ENCODE measurements around the gene MYO1D.

Gene MYO1D

GRCh38 chr17:32763855-32764439, 113.0 kb downstream of the MYO1D start:
- Histone ChIP-seq H3K27me3 (replicated peaks; ENCODE audit: insufficient read depth, low read length) (no peaks in the 10 kb centered on the region), H4K20me1 (ENCODE audit: insufficient read depth, low read length) (no peaks in the 10 kb centered on the region), H3K9me3 (replicated peaks; ENCODE audit: insufficient read depth, low read length) (no peaks in the 10 kb centered on the region), H3K4me2 (ENCODE audit: low read depth, low read length) (no peak overlapping the region), H3K9me2 (replicated peaks; ENCODE audit: insufficient read depth, low read length) (no peaks in the 10 kb centered on the region), H3F3A (ENCODE audit: insufficient read depth, low read length) (no peaks in the 10 kb centered on the region), H3K4me3 (ENCODE audit: low read length) (no peak overlapping the region), H3K36me3 (replicated peaks; ENCODE audit: insufficient read depth, low read length) (no peaks in the 10 kb centered on the region), H3K79me2 (ENCODE audit: low read length) (no peaks in the 10 kb centered on the region), H2AFZ (ENCODE audit: low read length) (no peak overlapping the region), H3K9ac (ENCODE audit: low read length) (no peak overlapping the region), H3K27ac (ENCODE audit: low read length) (no peak overlapping the region), H3K4me1 (ENCODE audit: low read length) (no peaks in the 10 kb centered on the region)
- no peak for DNase-seq
- no peak for TF ChIP-seq EZH2 (optimal IDR thresholded peaks at IDR 0.05; ENCODE audit: low read depth, low read length)
- TF ChIP-seq CTCF (IDR thresholded peaks at IDR 0.05; ENCODE audit: low read length) = no peak
- no peak for TF ChIP-seq EZH2phosphoT487 (IDR thresholded peaks at IDR 0.05; ENCODE audit: low read length)

- TF ChIP-seq EZH2 (optimal IDR thresholded peaks at IDR 0.05; ENCODE audit: low read depth, low read length) (no peak), CTCF (IDR thresholded peaks at IDR 0.05; ENCODE audit: low read length) (no peak), EZH2phosphoT487 (IDR thresholded peaks at IDR 0.05; ENCODE audit: low read length) (no peak)
- H4K20me1 ChIP-seq (ENCODE audit: insufficient read depth, low read length) = no peaks in the 10 kb centered on the region
Measured at GRCh38 chr17:32759476-32759875, 117.4 kb downstream of the MYO1D start.

GRCh38 chr17:32757963-32758362, 119.0 kb downstream of the MYO1D start:
- H3K4me2 ChIP-seq (ENCODE audit: low read depth, low read length) = no peak overlapping the region
- no peak for DNase-seq
- no peaks in the 10 kb centered on the region for H4K20me1 ChIP-seq (ENCODE audit: insufficient read depth, low read length)
- no peaks in the 10 kb centered on the region for H3K27me3 ChIP-seq (replicated peaks; ENCODE audit: insufficient read depth, low read length)
- H3K4me3 ChIP-seq (ENCODE audit: low read length) = no peak overlapping the region
- TF ChIP-seq EZH2phosphoT487 (IDR thresholded peaks at IDR 0.05; ENCODE audit: low read length) = no peak
- no peak for TF ChIP-seq EZH2 (optimal IDR thresholded peaks at IDR 0.05; ENCODE audit: low read depth, low read length)
- TF ChIP-seq CTCF (IDR thresholded peaks at IDR 0.05; ENCODE audit: low read length) = no peak
- H3K9ac ChIP-seq (ENCODE audit: low read length) = no peak overlapping the region
- no peaks in the 10 kb centered on the region for H3K4me1 ChIP-seq (ENCODE audit: low read length)
- H2AFZ ChIP-seq (ENCODE audit: low read length) = no peak overlapping the region
- no peaks in the 10 kb centered on the region for H3K9me3 ChIP-seq (replicated peaks; ENCODE audit: insufficient read depth, low read length)
- H3K36me3 ChIP-seq (replicated peaks; ENCODE audit: insufficient read depth, low read length) = no peaks in the 10 kb centered on the region
- no peaks in the 10 kb centered on the region for H3K9me2 ChIP-seq (replicated peaks; ENCODE audit: insufficient read depth, low read length)
- H3K27ac ChIP-seq (ENCODE audit: low read length) = no peak overlapping the region
- no peaks in the 10 kb centered on the region for H3K79me2 ChIP-seq (ENCODE audit: low read length)
- no peaks in the 10 kb centered on the region for H3F3A ChIP-seq (ENCODE audit: insufficient read depth, low read length)

More at GRCh38 chr17:32759476-32759875, 117.4 kb downstream of the MYO1D start:
- DNase-seq = no peak
- Histone ChIP-seq H3K36me3 (replicated peaks; ENCODE audit: insufficient read depth, low read length) (no peaks in the 10 kb centered on the region), H2AFZ (ENCODE audit: low read length) (no peak overlapping the region), H3K9me3 (replicated peaks; ENCODE audit: insufficient read depth, low read length) (no peaks in the 10 kb centered on the region), H3K27ac (ENCODE audit: low read length) (no peak overlapping the region), H3K4me1 (ENCODE audit: low read length) (no peaks in the 10 kb centered on the region), H3K27me3 (replicated peaks; ENCODE audit: insufficient read depth, low read length) (no peaks in the 10 kb centered on the region), H3K9ac (ENCODE audit: low read length) (no peak overlapping the region), H3F3A (ENCODE audit: insufficient read depth, low read length) (no peaks in the 10 kb centered on the region), H3K79me2 (ENCODE audit: low read length) (no peaks in the 10 kb centered on the region), H3K4me2 (ENCODE audit: low read depth, low read length) (no peak overlapping the region), H3K9me2 (replicated peaks; ENCODE audit: insufficient read depth, low read length) (no peaks in the 10 kb centered on the region), H3K4me3 (ENCODE audit: low read length) (no peak overlapping the region)

Data from MM.1S (cell line).